ENCODE data around the gene CREBBP.

DNA sequence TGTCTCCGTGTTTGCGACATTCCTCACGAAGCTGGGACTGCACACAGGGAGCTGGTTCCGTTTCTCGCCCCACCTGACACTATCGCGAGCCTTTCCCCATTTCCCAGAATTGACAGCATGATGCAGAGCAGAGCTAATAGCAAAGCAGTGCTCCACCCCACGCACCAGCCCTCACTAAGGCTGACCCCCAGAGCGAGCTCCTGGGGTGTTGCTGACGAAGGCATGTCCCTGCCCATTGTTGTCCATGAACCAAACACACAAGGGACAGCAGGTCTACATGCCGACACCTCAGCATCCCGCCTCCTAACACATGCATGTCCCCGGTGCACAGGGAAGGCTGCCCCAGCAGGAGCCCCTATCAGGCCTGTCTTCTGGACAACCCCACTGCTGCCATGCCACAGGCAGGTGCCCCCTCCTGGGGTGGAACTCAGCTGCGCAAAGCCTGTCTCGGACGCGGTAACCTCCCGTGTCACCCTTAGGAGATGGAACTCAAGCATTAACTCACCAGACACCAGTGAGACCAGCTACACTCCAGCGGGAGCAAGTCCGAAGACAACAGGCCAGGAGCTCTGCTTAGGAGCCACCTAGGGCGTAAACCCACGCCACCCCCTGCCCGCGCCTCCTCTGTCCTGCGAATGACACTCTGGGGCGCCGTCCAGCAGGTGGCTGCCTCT lies 146.3 kb downstream of the CREBBP start:
- TF ChIP-seq, protein P1, sequence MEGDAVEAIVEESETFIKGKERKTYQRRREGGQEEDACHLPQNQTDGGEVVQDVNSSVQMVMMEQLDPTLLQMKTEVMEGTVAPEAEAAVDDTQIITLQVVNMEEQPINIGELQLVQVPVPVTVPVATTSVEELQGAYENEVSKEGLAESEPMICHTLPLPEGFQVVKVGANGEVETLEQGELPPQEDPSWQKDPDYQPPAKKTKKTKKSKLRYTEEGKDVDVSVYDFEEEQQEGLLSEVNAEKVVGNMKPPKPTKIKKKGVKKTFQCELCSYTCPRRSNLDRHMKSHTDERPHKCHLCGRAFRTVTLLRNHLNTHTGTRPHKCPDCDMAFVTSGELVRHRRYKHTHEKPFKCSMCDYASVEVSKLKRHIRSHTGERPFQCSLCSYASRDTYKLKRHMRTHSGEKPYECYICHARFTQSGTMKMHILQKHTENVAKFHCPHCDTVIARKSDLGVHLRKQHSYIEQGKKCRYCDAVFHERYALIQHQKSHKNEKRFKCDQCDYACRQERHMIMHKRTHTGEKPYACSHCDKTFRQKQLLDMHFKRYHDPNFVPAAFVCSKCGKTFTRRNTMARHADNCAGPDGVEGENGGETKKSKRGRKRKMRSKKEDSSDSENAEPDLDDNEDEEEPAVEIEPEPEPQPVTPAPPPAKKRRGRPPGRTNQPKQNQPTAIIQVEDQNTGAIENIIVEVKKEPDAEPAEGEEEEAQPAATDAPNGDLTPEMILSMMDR (IDR thresholded peaks at IDR 0.05) = no peak
- TF ChIP-seq POLR2A (IDR thresholded peaks at IDR 0.05; ENCODE audit: low read depth) (no peak), POLR2AphosphoS5 (IDR thresholded peaks at IDR 0.05) (no peak)
